A549 (cell line): ENCODE results near the gene TFG. TPM values are rescaled to one million over a fixed set of nuclear protein-coding genes. Genes with fewer than 3 reads are reported as not detected.

Experiments used
- ATAC-seq, 2 experiments: fragments of 200-7000 bp in 1 of 2; fragments of >200 bp in 1 of 2; cut with Nextera tagmentation in 1 of 2; cut with Tn5 transposase in 1 of 2; 3 replicates each; pipeline versions ENCODE4 v1.8.0 to v1.9.1; 2018 to 2020; ENCODE audit warnings: mild to moderate bottlenecking in 1 of 2, moderate library complexity in 1 of 2
- CTCF ChIA-PET: fragments of 300-600 bp; sonication (Branson Sonifier 250); formaldehyde crosslinking; extraction: SDS; loops from one replicate; lab custom pipeline; 2021; ENCODE audit warnings: antibody characterized with exemption, inconsistent platforms; lab: Yijun Ruan, JAX
- POLR2A ChIA-PET: fragments of 350-600 bp; formaldehyde crosslinking; extraction: SDS; loops from one replicate; lab custom pipeline; 2021; ENCODE audit warnings: antibody characterized with exemption, inconsistent platforms; lab: Yijun Ruan, JAX
- DNase-seq, 2 experiments: peaks; one replicate each; pipeline versions ENCODE4 v3.0.0 to v3.0.0-alpha.2; 2011 to 2016; ENCODE audit warnings: low read depth in 1 of 2, low spot score in 1 of 2
- FAIRE-seq: peaks from 2 replicates; lab custom pipeline; 2011; peaks lifted over from hg19 to GRCh38; lab: Jason Lieb, UNC
- H3K27ac ChIP-seq, 2 experiments: fragments of >200 bp; sonication (Bioruptor Twin); formaldehyde crosslinking; 3 replicates each; pipeline ENCODE4 v1.5.1; 2016 to 2017
- H3K4me1 ChIP-seq: fragments of >200 bp; sonication (Bioruptor Twin); formaldehyde crosslinking; 3 replicates; pipeline ENCODE4 v1.6.1; 2016
- H3K4me2 ChIP-seq: fragments of >200 bp; sonication (Bioruptor Twin); formaldehyde crosslinking; 3 replicates; pipeline ENCODE4 v1.6.1; 2016
- H3K4me3 ChIP-seq: fragments of >200 bp; sonication (Bioruptor Twin); formaldehyde crosslinking; 3 replicates; pipeline ENCODE4 v1.5.1; 2016
- H3K9me3 ChIP-seq: fragments of >200 bp; sonication (Bioruptor Twin); formaldehyde crosslinking; 3 replicates; pipeline ENCODE4 v1.6.1; 2016
- ATOH8 ChIP-seq: fragments of 250-450 bp; sonication (Bioruptor Pico); IDR thresholded peaks from 2 replicates; pipeline ENCODE4 v1.5.0; 2020; ENCODE audit warnings: low read depth, mild to moderate bottlenecking, moderate library complexity
- BHLHE40 ChIP-seq: IDR thresholded peaks from 2 replicates; pipeline ENCODE4 v1.6.1; 2012; ENCODE audit warnings: low read depth, low read length, inconsistent platforms
- CEBPB ChIP-seq, 2 experiments: fragments of >200 bp in 1 of 2; sonication (Bioruptor Twin) in 1 of 2; formaldehyde crosslinking in 1 of 2; IDR thresholded peaks; 2 replicates each; pipeline ENCODE4 v1.6.1; 2012 to 2016
- EHMT2 ChIP-seq: fragments of 200-600 bp; sonication (generic); IDR thresholded peaks from 2 replicates; pipeline ENCODE4 v1.6.1; 2016; ENCODE audit warnings: antibody characterized with exemption, low read depth, mild to moderate bottlenecking, moderate library complexity
- EP300 ChIP-seq, 2 experiments: fragments of >200 bp; sonication (Bioruptor Twin); formaldehyde crosslinking; IDR thresholded peaks; 2 replicates in 1 of 2; 3 replicates in 1 of 2; pipeline ENCODE4 v1.6.1; 2016 to 2017
- ESRRA ChIP-seq: fragments of 150-350 bp; IDR thresholded peaks from 2 replicates; pipeline ENCODE4 v1.6.1; 2014; ENCODE audit warnings: mild to moderate bottlenecking, low read length, borderline replicate concordance
- FOSL2 ChIP-seq, 2 experiments: fragments of 450-650 bp in 1 of 2; fragments of >200 bp in 1 of 2; sonication (Bioruptor Twin) in 1 of 2; formaldehyde crosslinking; IDR thresholded peaks; 2 replicates each; pipeline versions ENCODE4 v1.5.0 to v1.6.1; 2016 to 2020; ENCODE audit warnings: mild to moderate bottlenecking in 1 of 2, moderate library complexity in 1 of 2
- FOXS1 ChIP-seq: fragments of 250-450 bp; sonication (Bioruptor Pico); IDR thresholded peaks from 2 replicates; pipeline ENCODE4 v1.5.0; 2020; ENCODE audit warnings: mild to moderate bottlenecking, moderate library complexity
- GATA3 ChIP-seq: IDR thresholded peaks from 2 replicates; pipeline ENCODE4 v1.6.1; 2012; ENCODE audit warnings: borderline replicate concordance
- HDAC2 ChIP-seq: fragments of 200-600 bp; sonication (generic); IDR thresholded peaks from 2 replicates; pipeline ENCODE4 v1.6.1; 2016
- HMGXB4 ChIP-seq: fragments of 250-450 bp; sonication (Bioruptor Pico); IDR thresholded peaks from 2 replicates; pipeline ENCODE4 v1.5.0; 2021; ENCODE audit warnings: mild to moderate bottlenecking, moderate library complexity, borderline replicate concordance
- HOXA7 ChIP-seq: fragments of 250-450 bp; sonication (Bioruptor Pico); IDR thresholded peaks from 2 replicates; pipeline ENCODE4 v1.5.0; 2020; ENCODE audit warnings: mild to moderate bottlenecking, moderate library complexity
- JUN ChIP-seq, 2 experiments: fragments of >200 bp; sonication (Bioruptor Twin); formaldehyde crosslinking; IDR thresholded peaks; 2 replicates in 1 of 2; 3 replicates in 1 of 2; pipeline ENCODE4 v1.6.1; 2016 to 2017
- JUNB ChIP-seq: fragments of >200 bp; sonication (Bioruptor Twin); formaldehyde crosslinking; IDR thresholded peaks from 2 replicates; pipeline ENCODE4 v1.6.1; 2016
- KDM5A ChIP-seq: fragments of 200-600 bp; sonication (generic); IDR thresholded peaks from 2 replicates; pipeline ENCODE4 v1.6.1; 2016; ENCODE audit warnings: antibody characterized with exemption, mild to moderate bottlenecking
- MAX ChIP-seq: IDR thresholded peaks from 2 replicates; pipeline ENCODE4 v1.6.1; 2012
- MYC ChIP-seq: IDR thresholded peaks from 2 replicates; pipeline ENCODE4 v1.6.1; 2012; ENCODE audit warnings: mild to moderate bottlenecking, inconsistent platforms, low read length, improper control_type of control experiment, borderline replicate concordance
- NPAS2 ChIP-seq: fragments of 250-450 bp; sonication (Bioruptor Pico); IDR thresholded peaks from 2 replicates; pipeline ENCODE4 v1.8.0; 2022; ENCODE audit warnings: mild to moderate bottlenecking, moderate library complexity, borderline replicate concordance
- NR3C1 ChIP-seq: fragments of >200 bp; sonication (Bioruptor Twin); formaldehyde crosslinking; IDR thresholded peaks from 3 replicates; pipeline ENCODE4 v1.6.1; 2017
- PHF8 ChIP-seq: fragments of 200-600 bp; sonication (generic); IDR thresholded peaks from 2 replicates; pipeline ENCODE4 v1.6.1; 2016; ENCODE audit warnings: low read depth, mild to moderate bottlenecking, antibody characterized with exemption, moderate library complexity, borderline replicate concordance
- POLR2A ChIP-seq: IDR thresholded peaks from 2 replicates; pipeline ENCODE4 v1.6.1; 2012; ENCODE audit warnings: mild to moderate bottlenecking, low read length
- POLR2AphosphoS2 ChIP-seq: conservative IDR thresholded peaks from 2 replicates; pipeline ENCODE4 v1.6.1; 2012; ENCODE audit warnings: low read length, improper control_type of control experiment, inconsistent platforms
- RARB ChIP-seq: fragments of 250-450 bp; sonication (Bioruptor Pico); IDR thresholded peaks from 2 replicates; pipeline ENCODE4 v1.8.0; 2021; ENCODE audit warnings: mild to moderate bottlenecking, moderate library complexity
- REST ChIP-seq: fragments of 200-600 bp; sonication (generic); IDR thresholded peaks from 2 replicates; pipeline ENCODE4 v1.6.1; 2016; ENCODE audit warnings: antibody characterized with exemption, mild to moderate bottlenecking, moderate library complexity
- RFX5 ChIP-seq: fragments of 450-650 bp; IDR thresholded peaks from 2 replicates; pipeline ENCODE4 v1.7.1; 2014; ENCODE audit warnings: antibody characterized with exemption, mild to moderate bottlenecking, moderate library complexity
- SMC3 ChIP-seq: fragments of >200 bp; sonication (Bioruptor Twin); formaldehyde crosslinking; IDR thresholded peaks from 3 replicates; pipeline ENCODE4 v1.6.1; 2018; ENCODE audit warnings: inconsistent platforms
- TP53 ChIP-seq: fragments of 250-450 bp; sonication (Bioruptor Pico); IDR thresholded peaks from 2 replicates; pipeline ENCODE4 v1.5.0; 2021; ENCODE audit warnings: mild to moderate bottlenecking, moderate library complexity
- USF2 ChIP-seq: fragments of 450-650 bp; IDR thresholded peaks from 2 replicates; pipeline ENCODE4 v1.6.1; 2014; ENCODE audit warnings: antibody characterized with exemption
- ZC3H11A ChIP-seq: fragments of 450-650 bp; IDR thresholded peaks from 2 replicates; pipeline ENCODE4 v1.6.1; 2014; ENCODE audit warnings: antibody characterized with exemption, mild to moderate bottlenecking
- ZNF302 ChIP-seq: fragments of 250-450 bp; sonication (Bioruptor Pico); IDR thresholded peaks from 2 replicates; pipeline ENCODE4 v1.9.0; 2021; ENCODE audit warnings: inconsistent platforms, mild to moderate bottlenecking, moderate library complexity
- ZSCAN20 ChIP-seq: fragments of 250-450 bp; sonication (Bioruptor Pico); IDR thresholded peaks from 2 replicates; pipeline ENCODE4 v1.8.0; 2022; ENCODE audit warnings: mild to moderate bottlenecking, moderate library complexity
- WGBS: methylation state at CpG from one replicate; pipeline ENCODE4 v1.1.6; 2017; ENCODE audit errors: missing lambda C conversion rate; 5-methylcytosine and 5-hydroxymethylcytosine counted together
- polyA minus RNA-seq: library from RNA; depleted of rRNA, polyadenylated mRNA; stranded (reverse); fragments of >200 nt; gene quantifications from 2 replicates; pipeline ENCODE4 v1.2.3, GENCODE V29; 2011; rRNA and poly(A)+ RNA removed
- polyA plus RNA-seq, 4 experiments: library from polyadenylated mRNA; depleted of rRNA in 3 of 4; stranded (reverse); fragments of >200 nt; fragmentation: RNase III in 1 of 4; extraction: RNeasy Plus Mini Kit Qiagen cat#74134 plus additional on column Dnase treatment in 1 of 4; gene quantifications; 2 replicates in 3 of 4; 3 replicates in 1 of 4; pipeline ENCODE4 v1.2.3, GENCODE V29; 2011 to 2017

Gene TFG
- polyA plus RNA-seq (2011; rRNA removed) (134 and 135 TPM in 2 replicates), polyA plus RNA-seq (2017; fragmentation: RNase III; extraction: RNeasy Plus Mini Kit Qiagen cat#74134 plus additional on column Dnase treatment) (152 to 161 TPM (median 153 TPM) in 3 replicates), polyA minus RNA-seq (74.9 and 76.4 TPM in 2 replicates)
- polyA plus RNA-seq (2012; cell fraction: cytosol; rRNA removed) = 166 and 187 TPM in 2 replicates
- polyA plus RNA-seq (2012; cell fraction: nucleus; rRNA removed) = 127 and 146 TPM in 2 replicates

GRCh38 chr3:100708989-100709841 is at the start of gene TFG:
Gene TFG, plus strand, starts transcription at chr3:100709494. Its CDS starts 4,192 bp downstream, at chr3:100713686.
- H3K4me2 ChIP-seq = peak within 1 kb of the TSS; percentile 84
- POLR2A ChIA-PET = interaction anchor here (0.6 to 1.5 kb wide), 6 partner anchors 10 to 107 kb away, joined by 3 to 4 read pairs (median 3); no protein-coding TSS in a partner anchor
- FAIRE-seq = peak; percentile 46
- 0 out of 2 replicates have a peak, but pooled peaks have one; percentile 71 for TF ChIP-seq EHMT2
- TF ChIP-seq ESRRA = no peak
- no peak for TF ChIP-seq FOSL2 (IDR thresholded peaks at IDR 0.05)
- no peak for TF ChIP-seq FOSL2 (CRISPR knock-in tag; IDR thresholded peaks at IDR 0.05)
- TF ChIP-seq ATOH8 = no peak
- TF ChIP-seq ZSCAN20 (CRISPR knock-in tag) = no peak
- TF ChIP-seq GATA3 = no peak
- TF ChIP-seq ZNF302 (CRISPR knock-in tag) = no peak
- TF ChIP-seq RARB (CRISPR knock-in tag) = no peak
- TF ChIP-seq CEBPB (IDR thresholded peaks at IDR 0.05) = no peak
- TF ChIP-seq HOXA7 (CRISPR knock-in tag) = no peak
- TF ChIP-seq BHLHE40 = 0 out of 2 replicates have a peak, but pooled peaks have one; percentile 24
- no peak; the same call in 1 of the 2 replicates for TF ChIP-seq USF2
- peak in 1 of 2 experiments; percentile 47; a peak in 3 of 5 replicates for TF ChIP-seq JUN (IDR thresholded peaks at IDR 0.05)
- TF ChIP-seq MAX = peak; percentile 68; the same call in 1 of the 2 replicates
- TF ChIP-seq HDAC2 = no peak
- no peak for TF ChIP-seq KDM5A
- no peak for TF ChIP-seq TP53 (CRISPR knock-in tag)
- no peak for TF ChIP-seq RFX5
- TF ChIP-seq POLR2A = peak; percentile 62
- no peak for TF ChIP-seq HMGXB4
- peak; percentile 77 for TF ChIP-seq PHF8
- peak; percentile 60 for TF ChIP-seq REST
- no peak for TF ChIP-seq NR3C1
- no peak for TF ChIP-seq NPAS2 (CRISPR knock-in tag)
- peak; percentile 44; the same call in 1 of the 2 replicates for TF ChIP-seq MYC
- no peak for TF ChIP-seq SMC3
- no peak for TF ChIP-seq POLR2AphosphoS2
- TF ChIP-seq JUNB = no peak
- no peak for TF ChIP-seq EP300 (IDR thresholded peaks at IDR 0.05)
- no peak for TF ChIP-seq FOXS1 (CRISPR knock-in tag)
- no peak for TF ChIP-seq ZC3H11A

More at GRCh38 chr3:100708989-100709841, at the start of gene TFG:
- CTCF ChIA-PET = interaction anchor here (0.8 to 1.4 kb wide), 3 partner anchors 106 to 449 kb away, joined by 3 to 4 read pairs (median 3); no protein-coding TSS in a partner anchor
- ATAC-seq (peak; percentile 92 to 95), DNase-seq (peak; percentile 98 to 99)
- Histone ChIP-seq H3K9me3 (no peaks in the 10 kb centered on the region), H3K27ac (peak within 1 kb of the TSS; percentile 94 to 96), H3K4me3 (peak within 1 kb of the TSS; percentile 86), H3K4me1 (peaks cover 21% of the 10 kb centered on the region)
- 2% methylated on average over 33 of the region's 76 CpGs for WGBS
